Measurements from ENCODE around the gene PRRC2B.

Gene PRRC2B

GRCh38 chr9:131429121-131430012, 35.5 kb downstream of the PRRC2B start:
- no peak overlapping the region for H3K4me3 ChIP-seq (ENCODE audit: low read depth, low read length)
- TF ChIP-seq, protein P1, sequence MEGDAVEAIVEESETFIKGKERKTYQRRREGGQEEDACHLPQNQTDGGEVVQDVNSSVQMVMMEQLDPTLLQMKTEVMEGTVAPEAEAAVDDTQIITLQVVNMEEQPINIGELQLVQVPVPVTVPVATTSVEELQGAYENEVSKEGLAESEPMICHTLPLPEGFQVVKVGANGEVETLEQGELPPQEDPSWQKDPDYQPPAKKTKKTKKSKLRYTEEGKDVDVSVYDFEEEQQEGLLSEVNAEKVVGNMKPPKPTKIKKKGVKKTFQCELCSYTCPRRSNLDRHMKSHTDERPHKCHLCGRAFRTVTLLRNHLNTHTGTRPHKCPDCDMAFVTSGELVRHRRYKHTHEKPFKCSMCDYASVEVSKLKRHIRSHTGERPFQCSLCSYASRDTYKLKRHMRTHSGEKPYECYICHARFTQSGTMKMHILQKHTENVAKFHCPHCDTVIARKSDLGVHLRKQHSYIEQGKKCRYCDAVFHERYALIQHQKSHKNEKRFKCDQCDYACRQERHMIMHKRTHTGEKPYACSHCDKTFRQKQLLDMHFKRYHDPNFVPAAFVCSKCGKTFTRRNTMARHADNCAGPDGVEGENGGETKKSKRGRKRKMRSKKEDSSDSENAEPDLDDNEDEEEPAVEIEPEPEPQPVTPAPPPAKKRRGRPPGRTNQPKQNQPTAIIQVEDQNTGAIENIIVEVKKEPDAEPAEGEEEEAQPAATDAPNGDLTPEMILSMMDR (IDR thresholded peaks at IDR 0.05; ENCODE audit: borderline replicate concordance, insufficient read depth, low read depth, low read length): no peak

GRCh38 chr9:131432050-131432449, 38.2 kb downstream of the PRRC2B start:
- no peak overlapping the region for H3K4me3 ChIP-seq (ENCODE audit: low read depth, low read length)
- TF ChIP-seq, protein P1 (IDR thresholded peaks at IDR 0.05; ENCODE audit: borderline replicate concordance, insufficient read depth, low read depth, low read length): no peak

- H3K4me3 ChIP-seq (ENCODE audit: low read depth, low read length): no peak overlapping the region
- TF ChIP-seq, protein P1 (IDR thresholded peaks at IDR 0.05; ENCODE audit: borderline replicate concordance, insufficient read depth, low read depth, low read length): no peak
These were observed 38.9 kb downstream of the PRRC2B start for GRCh38 chr9:131432597-131433301.

GRCh38 chr9:131433302-131433854, 39.5 kb downstream of the PRRC2B start:
- TF ChIP-seq, protein P1 (IDR thresholded peaks at IDR 0.05; ENCODE audit: borderline replicate concordance, insufficient read depth, low read depth, low read length): no peak
- H3K4me3 ChIP-seq (ENCODE audit: low read depth, low read length): no peak overlapping the region

DNA sequence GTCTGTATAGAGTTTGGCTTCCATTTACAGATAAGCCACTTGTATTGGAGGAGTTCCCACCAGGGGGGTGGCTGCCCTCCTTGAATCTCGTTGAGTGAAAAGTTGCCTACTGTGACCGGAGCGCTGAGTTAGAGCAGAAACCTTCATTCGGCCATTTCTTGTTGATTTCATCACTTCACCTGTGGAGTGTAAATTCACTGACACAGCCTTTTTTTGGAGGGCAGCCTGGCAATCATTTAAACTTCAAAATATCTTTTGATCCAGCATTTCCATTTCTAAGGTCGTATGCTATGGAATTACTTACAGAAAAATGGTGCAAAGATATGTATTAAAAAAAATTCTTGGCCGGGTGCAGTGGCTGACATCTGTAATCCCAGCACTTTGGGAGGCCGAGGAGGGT, 40.8 kb downstream of the PRRC2B start:
- H3K4me3 ChIP-seq (ENCODE audit: low read depth, low read length): no peak overlapping the region

DNA sequence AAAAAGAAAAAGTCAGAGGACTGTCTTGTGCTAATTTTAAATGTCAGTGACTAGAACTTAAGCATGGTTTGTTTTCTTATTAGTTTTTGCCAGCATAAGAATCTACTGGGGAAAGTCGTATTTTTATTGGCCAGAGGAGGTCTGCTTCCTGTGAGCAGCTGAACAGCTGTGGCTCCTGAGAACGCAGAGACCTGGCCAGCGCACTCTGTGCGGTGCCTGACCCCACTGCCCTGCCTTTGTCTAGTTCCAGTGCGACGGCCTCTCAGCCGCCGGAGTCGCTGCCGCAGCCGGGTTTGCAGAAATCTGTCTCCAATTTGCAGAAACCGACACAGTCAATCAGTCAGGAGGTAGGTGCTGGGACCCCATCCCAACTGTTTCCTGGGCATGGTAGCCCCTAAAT, 42.5 kb downstream of the PRRC2B start:
- TF ChIP-seq, protein P1 (IDR thresholded peaks at IDR 0.05; ENCODE audit: borderline replicate concordance, insufficient read depth, low read depth, low read length): no peak
- H3K4me3 ChIP-seq (ENCODE audit: low read depth, low read length): no peak overlapping the region

More for the DNA sequence above, 40.8 kb downstream of the PRRC2B start:
- TF ChIP-seq, protein P1 (IDR thresholded peaks at IDR 0.05; ENCODE audit: borderline replicate concordance, insufficient read depth, low read depth, low read length): no peak

Measured in GM12875 (cell line).